Spleen (tissue), 11 donors: ENCODE results near the gene CLCF1. TPM values are rescaled to one million over a fixed set of nuclear protein-coding genes. Genes with fewer than 3 reads are reported as not detected.

Experiments
- DNase-seq: peaks from one replicate; pipeline ENCODE4 v3.0.0-alpha.2; 2020
- H3K27ac ChIP-seq, 8 donors: fragments of 200-600 bp; sonication (generic) in 7 of 8; 1 replicate in 4 of 8; 2 replicates in 4 of 8; pipeline versions ENCODE4 v1.5.0 to v1.8.0; 2016 to 2021; ENCODE audit warnings: inconsistent platforms in 4 of 8, mild to moderate bottlenecking in 4 of 8, moderate library complexity in 1 of 8
- H3K27me3 ChIP-seq, 7 donors: fragments of 200-600 bp; sonication (generic) in 6 of 7; replicated peaks in 1 of 7; 1 replicate in 4 of 7; 2 replicates in 3 of 7; pipeline versions ENCODE4 v1.5.0 to v1.8.0; 2016 to 2021; ENCODE audit warnings: inconsistent platforms in 3 of 7, mild to moderate bottlenecking in 1 of 7
- H3K36me3 ChIP-seq, 6 donors: fragments of 200-600 bp; sonication (generic) in 5 of 6; 1 replicate in 4 of 6; 2 replicates in 2 of 6; pipeline versions ENCODE4 v1.5.0 to v1.8.0; 2016 to 2021; ENCODE audit warnings: inconsistent platforms in 2 of 6
- H3K4me1 ChIP-seq, 6 donors: fragments of 200-600 bp; sonication (generic) in 5 of 6; 1 replicate in 3 of 6; 2 replicates in 3 of 6; pipeline versions ENCODE4 v1.5.0 to v1.8.0; 2016 to 2021; ENCODE audit warnings: inconsistent platforms in 3 of 6
- H3K4me3 ChIP-seq, 8 donors: fragments of 200-600 bp; sonication (generic) in 7 of 8; 1 replicate in 4 of 8; 2 replicates in 4 of 8; pipeline versions ENCODE4 v1.5.0 to v1.8.0; 2016 to 2021; ENCODE audit warnings: inconsistent platforms in 4 of 8, mild to moderate bottlenecking in 4 of 8, moderate library complexity in 2 of 8
- H3K9me3 ChIP-seq, 8 donors: fragments of 200-600 bp; sonication (generic) in 7 of 8; 1 replicate in 4 of 8; 2 replicates in 4 of 8; pipeline versions ENCODE4 v1.5.0 to v1.8.0; 2016 to 2021; ENCODE audit warnings: inconsistent platforms in 4 of 8
- CTCF ChIP-seq, 11 experiments: fragments of 200-600 bp in 7 of 11; fragments of 450-650 bp in 4 of 11; sonication (generic) in 4 of 11; IDR thresholded peaks in 8 of 11; conservative IDR thresholded peaks in 3 of 11; 1 replicate in 7 of 11; 2 replicates in 4 of 11; pipeline versions ENCODE4 v1.4.0 to v1.8.0; 2016 to 2021; ENCODE audit warnings: antibody characterized with exemption in 11 of 11, inconsistent platforms in 4 of 11, mild to moderate bottlenecking in 1 of 11
- POLR2A ChIP-seq, 3 donors: fragments of 450-650 bp; IDR thresholded peaks; one replicate each; pipeline ENCODE4 v1.5.1; 2017; ENCODE audit warnings: antibody characterized with exemption in 3 of 3, mild to moderate bottlenecking in 1 of 3
- POLR2AphosphoS5 ChIP-seq, 3 donors: sonication (generic); formaldehyde crosslinking; IDR thresholded peaks; one replicate each; pipeline ENCODE4 v1.5.1; 2017; ENCODE audit warnings: antibody characterized with exemption in 3 of 3
- WGBS, 5 donors: extraction: QIAGEN DNeasy Blood & Tissue Kit in 3 of 5; methylation state at CpG; one replicate each; pipeline versions ENCODE4 v1.1.5 to v1.1.7; 2013 to 2018; 5-methylcytosine and 5-hydroxymethylcytosine counted together
- intact Hi-C: fragments of 100-400 bp; cut with DNase I; formaldehyde crosslinking; loops from one replicate; pipeline ENCODE4 v1.15.0; 2023; ENCODE audit warnings: low total_unique reads
- polyA plus RNA-seq, 3 donors: library from polyadenylated mRNA; stranded (reverse); fragments of 200-250 nt; gene quantifications; one replicate each; pipeline ENCODE4 v1.2.1, GENCODE V29; 2013
- total RNA-seq, 7 donors: library from RNA; depleted of rRNA in 3 of 7; stranded (reverse); fragments of >200 nt in 3 of 7; fragmentation: NEBNext Ultra II Directional in 4 of 7; extraction: Animal tissue kit (Norgen Biotek cat#: 25700) in 4 of 7; gene quantifications; one replicate each; pipeline versions ENCODE4 v1.1.0 to v1.2.1, GENCODE V29; 2016 to 2021
- donor health status: healthy with polysubstance abuse.
- donor health status: DM: no; HTN: no; CAD: no; lungs with moderate emphysema.
- donor health status: DM: no; HTN: no; CAD: no.
- donor health status: Bipolar disorder and iron deficiency.
- donor health status: healthy.
- donor health status: DM: no; HTN: no; CAD: no.
- donor health status: DM: yes; HTN: yes; CAD: no.

The CLCF1 gene
- total and polyA plus RNA-seq, 10 donors: 4.3 to 13.7 (median 7.4) TPM

DNA sequence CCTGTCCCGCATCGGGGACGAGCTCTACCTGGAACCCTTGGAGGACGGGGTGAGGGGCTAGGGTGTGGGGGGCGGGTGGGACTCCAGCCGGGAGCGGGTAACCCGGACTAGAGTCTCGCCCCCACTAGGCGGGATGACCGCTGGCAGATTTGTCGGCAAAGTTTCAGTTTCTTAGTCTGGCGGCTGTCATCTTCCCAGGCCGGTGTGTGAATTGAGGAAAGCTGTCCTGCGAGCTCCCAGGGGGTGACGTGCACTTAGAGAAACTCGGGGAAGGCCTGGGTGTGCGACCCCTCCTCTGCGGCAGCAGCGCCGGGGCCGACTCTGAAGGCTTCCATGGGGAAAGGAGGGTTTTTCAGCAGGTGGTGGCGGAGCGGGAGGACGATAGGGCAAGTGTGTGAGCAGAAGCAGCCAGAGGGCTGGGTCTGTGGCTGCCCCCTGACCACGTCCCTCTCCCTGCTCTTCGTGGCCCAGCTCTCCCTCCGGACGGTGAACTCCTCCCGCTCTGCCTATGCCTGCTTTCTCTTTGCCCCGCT lies 18.9 kb upstream of the CLCF1 start:
- Histone ChIP-seq H3K4me1 (peaks cover 21 to 77% (median 45%) of the 10 kb centered on the region in 6 donors), H3K9me3 (no peaks in the 10 kb centered on the region), H3K27me3 (no peaks in the 10 kb centered on the region), H3K27ac (peak overlapping the region; percentile 78 to 93 (median 84)), H3K4me3 (peak overlapping the region; percentile 74 to 97 (median 90)), H3K36me3 (peaks cover 0 to 42% (median 16%) of the 10 kb centered on the region in 6 donors)
- intact Hi-C loops: no loop called here
- WGBS, 5 donors: 10 to 12% (median 11%) methylated on average over 23 to 31 of the region's 31 CpGs
- no peak for TF ChIP-seq POLR2A (IDR thresholded peaks at IDR 0.05)
- no peak for TF ChIP-seq CTCF (IDR thresholded peaks at IDR 0.05 in 8 of 11, conservative IDR thresholded peaks at IDR 0.05 in 3 of 11)
- no peak for DNase-seq

GRCh38 chr11:67391304-67392182 lies 18.1 kb upstream of the CLCF1 start, which contains the start of gene RAD9A:
TSS of gene RAD9A (plus strand) at chr11:67391986. CDS start at chr11:67392045, 59 bp downstream.
- Histone ChIP-seq H3K4me1 (peaks cover 14 to 76% (median 38%) of the 10 kb centered on the region in 6 donors), H3K4me3 (peak within 1 kb of the TSS; percentile 74 to 97 (median 90)), H3K36me3 (peaks cover 0 to 35% (median 14%) of the 10 kb centered on the region in 6 donors), H3K27ac (peak within 1 kb of the TSS; percentile 78 to 93 (median 84)), H3K27me3 (no peaks in the 10 kb centered on the region), H3K9me3 (no peaks in the 10 kb centered on the region)
- WGBS, 5 donors: 0 to 1% (median 0%) methylated on average over 26 to 75 of the region's 75 CpGs
- DNase-seq: peak; percentile 98
- intact Hi-C loops: no loop called here
- TF ChIP-seq POLR2AphosphoS5 (IDR thresholded peaks at IDR 0.05): peak; percentile 91 to 95 (median 94)
- peak in 2 of 3 donors; percentile 25 to 56 for TF ChIP-seq POLR2A (IDR thresholded peaks at IDR 0.05)
- TF ChIP-seq CTCF (IDR thresholded peaks at IDR 0.05 in 8 of 11, conservative IDR thresholded peaks at IDR 0.05 in 3 of 11): peak in 5 of 11 experiments; percentile 5 to 35 (median 24)

DNA sequence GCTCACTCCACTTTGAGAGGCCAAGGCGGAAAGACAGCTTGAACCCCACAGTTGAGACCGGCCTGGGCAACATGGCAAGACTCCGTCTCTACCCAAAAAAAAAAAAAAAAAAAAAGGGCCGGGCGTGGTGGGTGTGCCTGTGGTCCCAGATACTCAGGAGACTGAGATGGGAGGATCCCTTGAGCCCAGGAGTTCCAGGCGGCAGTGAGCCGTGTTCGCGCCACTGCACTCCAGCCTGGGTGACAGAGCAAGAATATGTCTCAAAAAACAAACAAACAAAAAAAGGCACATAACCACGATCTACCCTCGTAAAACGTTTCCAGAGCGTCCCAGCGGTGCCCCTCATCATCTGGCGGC lies 17.5 kb upstream of the CLCF1 start:
- peak overlapping the region; percentile 78 to 93 (median 84) for H3K27ac ChIP-seq
- no peaks in the 10 kb centered on the region for H3K9me3 ChIP-seq
- peaks cover 0 to 28% (median 9%) of the 10 kb centered on the region in 6 donors for H3K36me3 ChIP-seq
- intact Hi-C loops: no loop called here
- H3K4me3 ChIP-seq: peak overlapping the region; percentile 74 to 97 (median 90)
- no peak for DNase-seq
- WGBS, 5 donors: 12 to 21% (median 16%) methylated on average over 14 to 15 of the region's 15 CpGs
- H3K27me3 ChIP-seq: no peaks in the 10 kb centered on the region
- peaks cover 12 to 70% (median 35%) of the 10 kb centered on the region in 6 donors for H3K4me1 ChIP-seq
- TF ChIP-seq CTCF (IDR thresholded peaks at IDR 0.05 in 8 of 11, conservative IDR thresholded peaks at IDR 0.05 in 3 of 11) (no peak), POLR2A (IDR thresholded peaks at IDR 0.05) (no peak), POLR2AphosphoS5 (IDR thresholded peaks at IDR 0.05) (no peak)

DNA sequence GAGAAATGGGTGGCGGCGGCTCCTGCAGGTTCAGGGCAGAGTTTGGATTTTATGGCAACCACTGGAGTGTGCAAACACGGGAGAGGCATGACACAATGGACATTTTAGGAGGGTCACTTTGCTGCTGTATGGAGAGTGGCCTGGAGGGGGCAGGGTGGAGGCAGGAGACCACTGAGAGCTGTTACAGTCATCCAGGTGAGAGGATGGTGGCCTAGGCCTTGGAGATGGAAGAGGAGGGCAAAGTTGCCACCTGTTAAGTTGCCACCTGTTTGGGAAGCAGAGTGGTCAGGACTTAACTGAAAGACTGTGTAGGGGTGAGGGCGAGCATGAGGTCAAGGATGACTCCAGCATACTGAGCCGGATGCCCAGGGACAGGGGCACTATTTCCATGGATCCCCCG lies 16.1 kb upstream of the CLCF1 start:
- H3K4me1 ChIP-seq: peaks cover 12 to 58% (median 35%) of the 10 kb centered on the region in 6 donors
- WGBS, 5 donors: 64 to 78% (median 72%) methylated on average over 6 of the region's 6 CpGs
- peak in 1 of 3 donors; percentile 16 for TF ChIP-seq POLR2AphosphoS5 (IDR thresholded peaks at IDR 0.05)
- TF ChIP-seq POLR2A (IDR thresholded peaks at IDR 0.05): no peak
- TF ChIP-seq CTCF (IDR thresholded peaks at IDR 0.05 in 8 of 11, conservative IDR thresholded peaks at IDR 0.05 in 3 of 11): peak; percentile 40 to 76 (median 60)
- H3K4me3 ChIP-seq: no peak overlapping the region
- intact Hi-C loops: loop anchor here (10.0 kb wide), 1 partner anchor 135 kb away; no protein-coding TSS in a partner anchor
- H3K36me3 ChIP-seq: peaks cover 0 to 14% (median 0%) of the 10 kb centered on the region in 6 donors
- peak; percentile 82 for DNase-seq
- no peaks in the 10 kb centered on the region for H3K27me3 ChIP-seq
- no peak overlapping the region for H3K27ac ChIP-seq
- no peaks in the 10 kb centered on the region for H3K9me3 ChIP-seq
